Left lung (tissue), 10 donors: Measurements from ENCODE around the gene HSF2BP. TPM values are rescaled to one million over a fixed set of nuclear protein-coding genes. Genes with fewer than 3 reads are reported as not detected.
"Not testable (repeated sequence)": the region's sequence is repeated elsewhere in the genome, so short reads cannot be mapped to it uniquely, and the experiment has no call there.

ENCODE experiments used
- ATAC-seq: fragments of 200-7000 bp; cut with Tn5 transposase; one replicate; pipeline ENCODE4 v1.9.1; 2020; ENCODE audit warnings: moderate library complexity
- DNase-seq, 4 donors: peaks; one replicate each; pipeline ENCODE4 v3.0.0-alpha.2; 2013 to 2020
- H3K27ac ChIP-seq, 2 donors: fragments of 200-600 bp; sonication (generic) in 1 of 2; one replicate each; pipeline versions ENCODE4 v1.5.0 to v1.8.0; 2020 to 2021
- H3K27me3 ChIP-seq, 2 donors: fragments of 200-600 bp; sonication (generic) in 1 of 2; one replicate each; pipeline versions ENCODE4 v1.5.0 to v1.8.0; 2020 to 2021
- H3K36me3 ChIP-seq, 2 donors: fragments of 200-600 bp; sonication (generic) in 1 of 2; one replicate each; pipeline versions ENCODE4 v1.5.0 to v1.8.0; 2020 to 2021
- H3K4me1 ChIP-seq, 2 donors: fragments of 200-600 bp; one replicate each; pipeline ENCODE4 v1.8.0; 2021
- H3K4me3 ChIP-seq, 2 donors: fragments of 200-600 bp; sonication (generic) in 1 of 2; one replicate each; pipeline versions ENCODE4 v1.5.0 to v1.8.0; 2020 to 2021; ENCODE audit warnings: mild to moderate bottlenecking in 1 of 2
- H3K9me3 ChIP-seq, 2 donors: fragments of 200-600 bp; sonication (generic) in 1 of 2; one replicate each; pipeline versions ENCODE4 v1.5.0 to v1.8.0; 2020 to 2021
- intact Hi-C, 2 donors: fragments of 100-400 bp; cut with DNase I; formaldehyde crosslinking; loops; one replicate each; pipeline versions ENCODE4 v1.11.2 to v1.14.2; 2022
- polyA plus RNA-seq, 6 donors: library from polyadenylated mRNA; unstranded; fragments of 120-200 nt; gene quantifications; one replicate each; pipeline ENCODE4 v1.2.1, GENCODE V29; 2013; ENCODE audit not compliant: insufficient read length in 6 of 6
- total RNA-seq, 2 donors: library from RNA; stranded (reverse); fragmentation: NEBNext Ultra II Directional; extraction: Animal tissue kit (Norgen Biotek cat#: 25700); gene quantifications; one replicate each; pipeline ENCODE4 v1.2.1, GENCODE V29; 2021
- donor health status: DM: no; HTN: yes; CAD: no.
- donor health status: DM: no; HTN: no; CAD: no.

The HSF2BP gene
- total and polyA plus RNA-seq, 8 donors: 0.29 to 1.7 (median 1.2) TPM

GRCh38 chr21:43514834-43515233 lies 144.5 kb downstream of the HSF2BP start:
- H3K4me3 ChIP-seq, H3K27ac ChIP-seq, DNase-seq, H3K9me3 ChIP-seq, intact Hi-C loops, ATAC-seq, H3K4me1 ChIP-seq, H3K36me3 ChIP-seq, H3K27me3 ChIP-seq: not testable (repeated sequence)

GRCh38 chr21:43513023-43513422 lies 146.3 kb downstream of the HSF2BP start:
- H3K27me3 ChIP-seq, H3K4me3 ChIP-seq, H3K4me1 ChIP-seq, intact Hi-C loops, H3K36me3 ChIP-seq, H3K27ac ChIP-seq, ATAC-seq, DNase-seq, H3K9me3 ChIP-seq: not testable (repeated sequence)

- peak; percentile 8 for ATAC-seq
- H3K36me3 ChIP-seq, H3K27ac ChIP-seq, H3K27me3 ChIP-seq, DNase-seq, H3K4me3 ChIP-seq, intact Hi-C loops, H3K9me3 ChIP-seq, H3K4me1 ChIP-seq: not testable (repeated sequence)
Observed at GRCh38 chr21:43511209-43511608, 148.1 kb downstream of the HSF2BP start.

- H3K9me3 ChIP-seq, H3K27ac ChIP-seq, H3K4me1 ChIP-seq, H3K27me3 ChIP-seq, intact Hi-C loops, H3K36me3 ChIP-seq, DNase-seq, H3K4me3 ChIP-seq: not testable (repeated sequence)
- peak; percentile 76 for ATAC-seq
Observed at GRCh38 chr21:43510669-43511068, 148.6 kb downstream of the HSF2BP start.

GRCh38 chr21:43503892-43504291 lies 155.4 kb downstream of the HSF2BP start:
- H3K4me3 ChIP-seq, H3K9me3 ChIP-seq, H3K27me3 ChIP-seq, ATAC-seq, intact Hi-C loops, H3K36me3 ChIP-seq, H3K27ac ChIP-seq, H3K4me1 ChIP-seq, DNase-seq: not testable (repeated sequence)

- DNase-seq, H3K4me3 ChIP-seq, H3K27me3 ChIP-seq, intact Hi-C loops, H3K9me3 ChIP-seq, H3K27ac ChIP-seq, H3K36me3 ChIP-seq, H3K4me1 ChIP-seq: not testable (repeated sequence)
- ATAC-seq: peak; percentile 82
Observed at GRCh38 chr21:43503075-43503750, 156.1 kb downstream of the HSF2BP start.

- DNase-seq, intact Hi-C loops, H3K9me3 ChIP-seq, H3K27me3 ChIP-seq, H3K4me1 ChIP-seq, H3K36me3 ChIP-seq, H3K4me3 ChIP-seq, H3K27ac ChIP-seq: not testable (repeated sequence)
- ATAC-seq: peak; percentile 88
Observed at GRCh38 chr21:43502407-43503071, 156.7 kb downstream of the HSF2BP start.

GRCh38 chr21:43498924-43499323 lies 160.4 kb downstream of the HSF2BP start:
- H3K27ac ChIP-seq, H3K4me3 ChIP-seq, H3K27me3 ChIP-seq, DNase-seq, H3K36me3 ChIP-seq, ATAC-seq, H3K9me3 ChIP-seq, H3K4me1 ChIP-seq, intact Hi-C loops: not testable (repeated sequence)

GRCh38 chr21:43498065-43498464 lies 161.2 kb downstream of the HSF2BP start:
- H3K4me1 ChIP-seq, intact Hi-C loops, DNase-seq, H3K36me3 ChIP-seq, H3K9me3 ChIP-seq, ATAC-seq, H3K27me3 ChIP-seq, H3K27ac ChIP-seq, H3K4me3 ChIP-seq: not testable (repeated sequence)

GRCh38 chr21:43494279-43495012 lies 164.8 kb downstream of the HSF2BP start:
- H3K4me3 ChIP-seq, H3K9me3 ChIP-seq, H3K4me1 ChIP-seq, H3K27ac ChIP-seq, H3K27me3 ChIP-seq, H3K36me3 ChIP-seq, intact Hi-C loops: not testable (repeated sequence)
- ATAC-seq (peak; percentile 78), DNase-seq (peak in 2 of 4 donors; percentile 33 to 35)

GRCh38 chr21:43493471-43493870 lies 165.8 kb downstream of the HSF2BP start:
- intact Hi-C loops: not testable (repeated sequence)
- peak in 1 of 4 donors; percentile 3 for DNase-seq
- ATAC-seq: peak; percentile 51

GRCh38 chr21:43488235-43488634 lies 171.1 kb downstream of the HSF2BP start:
- ATAC-seq, H3K9me3 ChIP-seq, H3K27ac ChIP-seq, H3K4me1 ChIP-seq, H3K4me3 ChIP-seq, H3K27me3 ChIP-seq, DNase-seq, H3K36me3 ChIP-seq, intact Hi-C loops: not testable (repeated sequence)

More at GRCh38 chr21:43493471-43493870, 165.8 kb downstream of the HSF2BP start:
- H3K4me3 ChIP-seq, H3K27me3 ChIP-seq, H3K27ac ChIP-seq, H3K4me1 ChIP-seq, H3K9me3 ChIP-seq, H3K36me3 ChIP-seq: not testable (repeated sequence)

GRCh38 chr21:43486051-43486450 lies 173.2 kb downstream of the HSF2BP start:
- H3K27me3 ChIP-seq, H3K4me3 ChIP-seq, H3K9me3 ChIP-seq, H3K27ac ChIP-seq, intact Hi-C loops, H3K36me3 ChIP-seq, DNase-seq, H3K4me1 ChIP-seq: not testable (repeated sequence)
- peak; percentile 92 for ATAC-seq
